Measurements from ENCODE around the gene ZNRF4. TPM values are rescaled to one million over a fixed set of nuclear protein-coding genes. Genes with fewer than 3 reads are reported as not detected.

Gene ZNRF4
- total and polyA plus RNA-seq, 10 of the 15 experiments (the other 5 are each of a cell fraction or from before 2014, with no cell fraction given), result not detected

DNA sequence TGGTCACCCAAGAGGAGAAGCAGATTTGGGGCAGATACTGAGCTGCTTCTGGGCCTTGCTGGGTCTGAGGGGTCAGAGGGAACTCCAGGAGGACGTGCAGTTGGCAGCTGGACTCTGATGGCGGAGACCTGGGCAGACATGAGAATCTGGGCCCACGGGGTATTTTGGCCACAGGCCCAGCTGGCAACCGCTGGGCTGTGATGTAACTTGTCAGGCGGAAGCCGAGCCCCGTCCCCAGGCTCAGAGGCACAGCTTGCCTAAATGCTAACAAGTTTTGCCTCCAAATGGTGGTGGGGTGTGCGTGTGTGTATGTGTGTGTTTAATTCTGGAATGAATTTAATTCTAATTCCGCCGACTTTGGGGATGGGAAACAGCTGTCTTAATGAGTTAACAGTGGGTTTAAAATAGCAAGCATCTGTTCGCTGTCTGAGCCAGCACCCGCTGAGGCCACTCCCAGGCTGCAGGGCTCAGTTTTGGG, 11.6 kb downstream of the ZNRF4 start:
- Histone ChIP-seq H3K9me3 (replicated peaks; ENCODE audit: control insufficient read depth, insufficient read depth, low read length) (no peaks in the 10 kb centered on the region; the same call in 2 of the 3 replicates), H3K9ac (ENCODE audit: control insufficient read depth, insufficient read depth, low read length) (no peak overlapping the region), H4K20me1 (ENCODE audit: control insufficient read depth, insufficient read depth) (no peaks in the 10 kb centered on the region), H3K79me2 (ENCODE audit: control insufficient read depth, insufficient read depth, low read length) (no peaks in the 10 kb centered on the region), H2AFZ (ENCODE audit: control insufficient read depth, low read depth, low read length) (no peak overlapping the region), H3K4me3 (no peak overlapping the region), H3K36me3 (ENCODE audit: control insufficient read depth in 2 of 2, insufficient read depth in 2 of 2, low read length in 1 of 2) (no peaks in the 10 kb centered on the region), H3K4me1 (ENCODE audit: control insufficient read depth, insufficient read depth, low read length) (no peaks in the 10 kb centered on the region), H3K27ac (ENCODE audit: control insufficient read depth, insufficient read depth) (no peak overlapping the region), H3K4me2 (ENCODE audit: control insufficient read depth, insufficient read depth) (no peak overlapping the region), H3K27me3 (replicated peaks in 1 of 2; ENCODE audit: control insufficient read depth in 2 of 2, insufficient read depth in 2 of 2, low read length in 1 of 2) (no peaks in the 10 kb centered on the region)
- TF ChIP-seq MYC (IDR thresholded peaks at IDR 0.05; ENCODE audit: insufficient read depth, insufficient read length, insufficient replicate concordance, low read length, severe bottlenecking) (no peak), ZNF217 (IDR thresholded peaks at IDR 0.05) (no peak), NR2C2 (IDR thresholded peaks at IDR 0.05; ENCODE audit: borderline replicate concordance, control insufficient read depth, insufficient read length, low read depth) (no peak), SMARCA5 (IDR thresholded peaks at IDR 0.05) (no peak)
- TF ChIP-seq, protein P1, sequence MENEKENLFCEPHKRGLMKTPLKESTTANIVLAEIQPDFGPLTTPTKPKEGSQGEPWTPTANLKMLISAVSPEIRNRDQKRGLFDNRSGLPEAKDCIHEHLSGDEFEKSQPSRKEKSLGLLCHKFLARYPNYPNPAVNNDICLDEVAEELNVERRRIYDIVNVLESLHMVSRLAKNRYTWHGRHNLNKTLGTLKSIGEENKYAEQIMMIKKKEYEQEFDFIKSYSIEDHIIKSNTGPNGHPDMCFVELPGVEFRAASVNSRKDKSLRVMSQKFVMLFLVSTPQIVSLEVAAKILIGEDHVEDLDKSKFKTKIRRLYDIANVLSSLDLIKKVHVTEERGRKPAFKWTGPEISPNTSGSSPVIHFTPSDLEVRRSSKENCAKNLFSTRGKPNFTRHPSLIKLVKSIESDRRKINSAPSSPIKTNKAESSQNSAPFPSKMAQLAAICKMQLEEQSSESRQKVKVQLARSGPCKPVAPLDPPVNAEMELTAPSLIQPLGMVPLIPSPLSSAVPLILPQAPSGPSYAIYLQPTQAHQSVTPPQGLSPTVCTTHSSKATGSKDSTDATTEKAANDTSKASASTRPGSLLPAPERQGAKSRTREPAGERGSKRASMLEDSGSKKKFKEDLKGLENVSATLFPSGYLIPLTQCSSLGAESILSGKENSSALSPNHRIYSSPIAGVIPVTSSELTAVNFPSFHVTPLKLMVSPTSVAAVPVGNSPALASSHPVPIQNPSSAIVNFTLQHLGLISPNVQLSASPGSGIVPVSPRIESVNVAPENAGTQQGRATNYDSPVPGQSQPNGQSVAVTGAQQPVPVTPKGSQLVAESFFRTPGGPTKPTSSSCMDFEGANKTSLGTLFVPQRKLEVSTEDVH (IDR thresholded peaks at IDR 0.05; ENCODE audit: low read depth, partially characterized antibody), result no peak
- TF ChIP-seq, protein P2, sequence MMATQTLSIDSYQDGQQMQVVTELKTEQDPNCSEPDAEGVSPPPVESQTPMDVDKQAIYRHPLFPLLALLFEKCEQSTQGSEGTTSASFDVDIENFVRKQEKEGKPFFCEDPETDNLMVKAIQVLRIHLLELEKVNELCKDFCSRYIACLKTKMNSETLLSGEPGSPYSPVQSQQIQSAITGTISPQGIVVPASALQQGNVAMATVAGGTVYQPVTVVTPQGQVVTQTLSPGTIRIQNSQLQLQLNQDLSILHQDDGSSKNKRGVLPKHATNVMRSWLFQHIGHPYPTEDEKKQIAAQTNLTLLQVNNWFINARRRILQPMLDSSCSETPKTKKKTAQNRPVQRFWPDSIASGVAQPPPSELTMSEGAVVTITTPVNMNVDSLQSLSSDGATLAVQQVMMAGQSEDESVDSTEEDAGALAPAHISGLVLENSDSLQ (IDR thresholded peaks at IDR 0.05), result no peak
- SMC1A ChIA-PET (ENCODE audit: uncharacterized antibody, unreplicated experiment), result no interaction called here
- in situ Hi-C loops (cut with MboI) (no loop called here), intact Hi-C loops (cut with micrococcal nuclease; ENCODE audit: unreplicated experiment) (no loop called here)
- ATAC-seq, result no peak
- WGBS (ENCODE audit: insufficient coverage, insufficient replicate concordance, low lambda C conversion rate, missing lambda C conversion rate), result 31% methylated on average over 12 of the region's 12 CpGs
- BruUV-seq (replicated peaks), result no TSS peak
- no peak for DNase-seq (ENCODE audit: low read depth, low spot score)
- no peak for FAIRE-seq
- POLR2A ChIA-PET, result no interaction called here
- RAD21 ChIA-PET (ENCODE audit: unreplicated experiment), result no interaction called here
- CTCF ChIA-PET, result no interaction called here

Measured in GM12878 (cell line).